ENCODE measurements around the gene SCAF4.

DNA sequence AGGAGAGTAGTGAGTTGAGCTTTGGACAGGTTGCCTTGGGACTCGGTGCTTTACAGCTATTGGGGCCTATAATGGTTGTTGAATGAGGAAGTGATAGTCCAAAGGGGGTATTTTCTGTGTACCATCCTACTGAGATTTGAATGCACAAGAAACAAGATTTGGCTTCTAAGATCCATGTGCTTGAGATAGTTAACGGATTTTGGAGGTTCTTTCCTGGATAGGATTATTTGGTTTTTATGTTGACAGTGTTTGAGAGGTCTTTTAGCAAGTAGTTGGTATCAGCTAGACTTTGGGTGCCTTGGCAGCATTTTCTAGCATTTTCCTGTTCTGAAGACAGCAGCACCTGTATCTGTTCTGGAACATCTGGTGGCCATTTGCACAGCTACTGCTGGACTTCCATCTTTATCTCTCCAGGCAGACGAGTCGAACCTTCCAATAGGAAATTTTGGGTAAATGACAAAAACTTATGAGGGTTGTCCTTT is 3.6 kb upstream of the SCAF4 start:
- no peak for TF ChIP-seq CTCF (IDR thresholded peaks at IDR 0.05 in 4 of 5, conservative IDR thresholded peaks at IDR 0.05 in 1 of 5)
- TF ChIP-seq POLR2A (IDR thresholded peaks at IDR 0.05): no peak

All from gastrocnemius medialis (tissue), 4 donors.